ENCODE data around the gene EPHA10. TPM values are rescaled to one million over a fixed set of nuclear protein-coding genes. Genes with fewer than 3 reads are reported as not detected.

EPHA10 gene
- total and polyA plus RNA-seq, 4 donors, result under 0.01 to 0.09 (median 0.03) TPM; not detected in 1

DNA sequence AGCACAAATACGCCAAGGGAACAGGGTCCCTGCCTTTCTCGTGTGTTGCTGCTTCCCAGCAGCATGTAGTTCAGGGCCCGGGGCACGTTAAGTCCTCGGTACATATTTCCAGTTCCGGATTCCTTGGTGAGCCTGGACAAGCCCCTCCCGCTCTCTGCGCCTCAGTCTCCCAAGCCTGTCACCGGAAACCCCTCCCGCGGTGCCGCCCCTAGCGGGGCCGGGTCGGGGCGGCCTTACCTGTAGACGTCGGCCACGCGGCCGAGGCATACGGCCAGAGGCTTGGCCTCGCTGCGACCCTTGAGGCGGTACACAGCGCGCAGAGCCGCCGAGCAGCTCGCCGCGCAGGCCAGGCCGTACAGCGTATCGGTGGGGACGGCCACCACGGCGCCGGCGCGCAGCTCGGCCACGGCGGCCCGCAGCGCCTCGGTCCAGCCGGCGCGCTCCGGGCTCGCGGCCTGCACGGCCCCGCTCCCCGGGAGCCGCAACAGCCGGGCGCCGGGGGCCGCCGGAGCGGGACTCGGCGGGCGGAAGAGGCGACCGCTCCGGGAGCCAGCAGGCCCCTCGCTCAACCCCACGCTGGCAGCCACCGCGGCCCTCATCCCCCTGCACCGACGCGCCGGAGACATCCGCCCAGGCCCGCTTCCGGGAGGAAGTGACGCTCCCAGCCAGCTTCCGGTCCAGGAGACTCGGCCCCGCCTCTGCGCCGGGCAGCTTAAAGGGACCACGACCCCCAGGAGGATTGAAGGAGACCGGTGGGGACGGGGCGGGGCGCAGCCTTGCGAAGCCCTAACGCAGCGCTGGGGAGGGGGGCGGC is 42.8 kb upstream of the EPHA10 start, which contains the start of the genes C1orf122 and YRDC:
C1orf122 (plus strand) TSS at position 236 of the 814 bp plus-strand sequence. CDS start 615 bp downstream, outside the sequence.
YRDC (minus strand) TSS at position 654 of the 814 bp plus-strand sequence; CDS start at position 626, 28 bp downstream.
- H3K4me3 ChIP-seq (ENCODE audit: low read depth in 1 of 3, low read length in 3 of 3), result peak within 1 kb of the TSS; percentile 61 to 90 (median 86)

DNA sequence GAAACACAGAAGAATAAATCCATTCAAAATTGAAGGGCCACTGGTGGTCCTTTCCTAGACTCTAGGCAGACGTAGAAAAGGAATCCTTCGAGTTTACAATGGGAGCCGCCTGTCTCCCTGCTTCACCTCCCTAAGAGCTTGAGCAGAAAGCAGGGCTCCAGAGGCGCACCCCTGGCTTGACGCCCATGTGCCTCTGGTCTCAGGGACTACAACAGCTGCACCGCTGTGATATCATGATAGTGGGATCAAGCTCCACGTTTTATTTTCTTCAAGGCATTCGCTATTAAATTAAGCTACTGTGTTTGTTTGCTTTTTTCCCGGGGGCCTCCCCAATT is 42.3 kb upstream of the EPHA10 start:
- Histone ChIP-seq H3K27me3 (ENCODE audit: control insufficient read depth in 4 of 4, insufficient read depth in 4 of 4, low read length in 3 of 4) (no peaks in the 10 kb centered on the region), H3K9ac (ENCODE audit: low read depth in 1 of 2, low read length in 2 of 2) (peak overlapping the region; percentile 47 to 94), H3K4me1 (ENCODE audit: control insufficient read depth in 4 of 4, insufficient read depth in 4 of 4, low read length in 3 of 4) (peaks cover 6 to 24% (median 20%) of the 10 kb centered on the region in 4 donors), H3K36me3 (ENCODE audit: control insufficient read depth in 4 of 4, insufficient read depth in 3 of 4, low read depth in 1 of 4, low read length in 3 of 4) (peaks cover 12 to 39% (median 31%) of the 10 kb centered on the region in 4 donors), H3K27ac (ENCODE audit: low read depth in 1 of 2, low read length in 2 of 2) (peak overlapping the region; percentile 42 to 75), H3K9me3 (ENCODE audit: control insufficient read depth in 4 of 4, low read length in 3 of 4) (no peaks in the 10 kb centered on the region), H3K4me3 (ENCODE audit: low read depth in 1 of 3, low read length in 3 of 3) (peak overlapping the region; percentile 61 to 90 (median 86))
- 19% methylated on average over 9 of the region's 9 CpGs for WGBS
- DNase-seq (ENCODE audit: low spot score), result peak; percentile 52
- TF ChIP-seq HNF4G (IDR thresholded peaks at IDR 0.05), result no peak
- no peak for TF ChIP-seq SP1 (IDR thresholded peaks at IDR 0.05)
- no peak for TF ChIP-seq NR2F2 (IDR thresholded peaks at IDR 0.05)
- TF ChIP-seq FOXA2 (IDR thresholded peaks at IDR 0.05), result no peak
- TF ChIP-seq TAF1 (conservative IDR thresholded peaks at IDR 0.05), result no peak
- TF ChIP-seq FOXA1 (IDR thresholded peaks at IDR 0.05), result no peak
- TF ChIP-seq, protein P1, sequence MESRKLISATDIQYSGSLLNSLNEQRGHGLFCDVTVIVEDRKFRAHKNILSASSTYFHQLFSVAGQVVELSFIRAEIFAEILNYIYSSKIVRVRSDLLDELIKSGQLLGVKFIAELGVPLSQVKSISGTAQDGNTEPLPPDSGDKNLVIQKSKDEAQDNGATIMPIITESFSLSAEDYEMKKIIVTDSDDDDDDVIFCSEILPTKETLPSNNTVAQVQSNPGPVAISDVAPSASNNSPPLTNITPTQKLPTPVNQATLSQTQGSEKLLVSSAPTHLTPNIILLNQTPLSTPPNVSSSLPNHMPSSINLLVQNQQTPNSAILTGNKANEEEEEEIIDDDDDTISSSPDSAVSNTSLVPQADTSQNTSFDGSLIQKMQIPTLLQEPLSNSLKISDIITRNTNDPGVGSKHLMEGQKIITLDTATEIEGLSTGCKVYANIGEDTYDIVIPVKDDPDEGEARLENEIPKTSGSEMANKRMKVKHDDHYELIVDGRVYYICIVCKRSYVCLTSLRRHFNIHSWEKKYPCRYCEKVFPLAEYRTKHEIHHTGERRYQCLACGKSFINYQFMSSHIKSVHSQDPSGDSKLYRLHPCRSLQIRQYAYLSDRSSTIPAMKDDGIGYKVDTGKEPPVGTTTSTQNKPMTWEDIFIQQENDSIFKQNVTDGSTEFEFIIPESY (IDR thresholded peaks at IDR 0.05), result no peak
- no peak for TF ChIP-seq RXRA (IDR thresholded peaks at IDR 0.05)
- TF ChIP-seq, protein P2, sequence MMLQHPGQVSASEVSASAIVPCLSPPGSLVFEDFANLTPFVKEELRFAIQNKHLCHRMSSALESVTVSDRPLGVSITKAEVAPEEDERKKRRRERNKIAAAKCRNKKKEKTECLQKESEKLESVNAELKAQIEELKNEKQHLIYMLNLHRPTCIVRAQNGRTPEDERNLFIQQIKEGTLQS (IDR thresholded peaks at IDR 0.05), result no peak
- TF ChIP-seq JUND (IDR thresholded peaks at IDR 0.05), result no peak
- no peak for TF ChIP-seq GABPA (IDR thresholded peaks at IDR 0.05 in 1 of 2, conservative IDR thresholded peaks at IDR 0.05 in 1 of 2)
- TF ChIP-seq, protein P3, sequence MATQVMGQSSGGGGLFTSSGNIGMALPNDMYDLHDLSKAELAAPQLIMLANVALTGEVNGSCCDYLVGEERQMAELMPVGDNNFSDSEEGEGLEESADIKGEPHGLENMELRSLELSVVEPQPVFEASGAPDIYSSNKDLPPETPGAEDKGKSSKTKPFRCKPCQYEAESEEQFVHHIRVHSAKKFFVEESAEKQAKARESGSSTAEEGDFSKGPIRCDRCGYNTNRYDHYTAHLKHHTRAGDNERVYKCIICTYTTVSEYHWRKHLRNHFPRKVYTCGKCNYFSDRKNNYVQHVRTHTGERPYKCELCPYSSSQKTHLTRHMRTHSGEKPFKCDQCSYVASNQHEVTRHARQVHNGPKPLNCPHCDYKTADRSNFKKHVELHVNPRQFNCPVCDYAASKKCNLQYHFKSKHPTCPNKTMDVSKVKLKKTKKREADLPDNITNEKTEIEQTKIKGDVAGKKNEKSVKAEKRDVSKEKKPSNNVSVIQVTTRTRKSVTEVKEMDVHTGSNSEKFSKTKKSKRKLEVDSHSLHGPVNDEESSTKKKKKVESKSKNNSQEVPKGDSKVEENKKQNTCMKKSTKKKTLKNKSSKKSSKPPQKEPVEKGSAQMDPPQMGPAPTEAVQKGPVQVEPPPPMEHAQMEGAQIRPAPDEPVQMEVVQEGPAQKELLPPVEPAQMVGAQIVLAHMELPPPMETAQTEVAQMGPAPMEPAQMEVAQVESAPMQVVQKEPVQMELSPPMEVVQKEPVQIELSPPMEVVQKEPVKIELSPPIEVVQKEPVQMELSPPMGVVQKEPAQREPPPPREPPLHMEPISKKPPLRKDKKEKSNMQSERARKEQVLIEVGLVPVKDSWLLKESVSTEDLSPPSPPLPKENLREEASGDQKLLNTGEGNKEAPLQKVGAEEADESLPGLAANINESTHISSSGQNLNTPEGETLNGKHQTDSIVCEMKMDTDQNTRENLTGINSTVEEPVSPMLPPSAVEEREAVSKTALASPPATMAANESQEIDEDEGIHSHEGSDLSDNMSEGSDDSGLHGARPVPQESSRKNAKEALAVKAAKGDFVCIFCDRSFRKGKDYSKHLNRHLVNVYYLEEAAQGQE (IDR thresholded peaks at IDR 0.05), result no peak

More for the DNA sequence above, 42.8 kb upstream of the EPHA10 start, which contains the start of the genes C1orf122 and YRDC:
- TF ChIP-seq, protein P4, sequence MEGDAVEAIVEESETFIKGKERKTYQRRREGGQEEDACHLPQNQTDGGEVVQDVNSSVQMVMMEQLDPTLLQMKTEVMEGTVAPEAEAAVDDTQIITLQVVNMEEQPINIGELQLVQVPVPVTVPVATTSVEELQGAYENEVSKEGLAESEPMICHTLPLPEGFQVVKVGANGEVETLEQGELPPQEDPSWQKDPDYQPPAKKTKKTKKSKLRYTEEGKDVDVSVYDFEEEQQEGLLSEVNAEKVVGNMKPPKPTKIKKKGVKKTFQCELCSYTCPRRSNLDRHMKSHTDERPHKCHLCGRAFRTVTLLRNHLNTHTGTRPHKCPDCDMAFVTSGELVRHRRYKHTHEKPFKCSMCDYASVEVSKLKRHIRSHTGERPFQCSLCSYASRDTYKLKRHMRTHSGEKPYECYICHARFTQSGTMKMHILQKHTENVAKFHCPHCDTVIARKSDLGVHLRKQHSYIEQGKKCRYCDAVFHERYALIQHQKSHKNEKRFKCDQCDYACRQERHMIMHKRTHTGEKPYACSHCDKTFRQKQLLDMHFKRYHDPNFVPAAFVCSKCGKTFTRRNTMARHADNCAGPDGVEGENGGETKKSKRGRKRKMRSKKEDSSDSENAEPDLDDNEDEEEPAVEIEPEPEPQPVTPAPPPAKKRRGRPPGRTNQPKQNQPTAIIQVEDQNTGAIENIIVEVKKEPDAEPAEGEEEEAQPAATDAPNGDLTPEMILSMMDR (IDR thresholded peaks at IDR 0.05; ENCODE audit: low read depth, low read length, missing input control), result no peak
- TF ChIP-seq GABPA (IDR thresholded peaks at IDR 0.05 in 1 of 2, conservative IDR thresholded peaks at IDR 0.05 in 1 of 2) (peak; percentile 80 to 92), HNF4G (IDR thresholded peaks at IDR 0.05) (no peak), RXRA (IDR thresholded peaks at IDR 0.05) (peak in 1 of 2 donors; percentile 13), NR2F2 (IDR thresholded peaks at IDR 0.05) (no peak), HNF4A (conservative IDR thresholded peaks at IDR 0.05) (peak in 1 of 2 donors; percentile 14)
- TF ChIP-seq, protein P3 (IDR thresholded peaks at IDR 0.05), result peak; percentile 17
- H3K9me3 ChIP-seq (ENCODE audit: control insufficient read depth in 4 of 4, low read length in 3 of 4), result no peaks in the 10 kb centered on the region
- WGBS, result under 1% methylated on average over 95 of the region's 95 CpGs
- H3K27ac ChIP-seq (ENCODE audit: low read depth in 1 of 2, low read length in 2 of 2), result peak within 1 kb of the TSS; percentile 75 to 84
- peak within 1 kb of the TSS; percentile 60 to 94 for H3K9ac ChIP-seq (ENCODE audit: low read depth in 1 of 2, low read length in 2 of 2)
- DNase-seq (ENCODE audit: low spot score), result peak; percentile 93
- peaks cover 12 to 34% (median 28%) of the 10 kb centered on the region in 4 donors for H3K36me3 ChIP-seq (ENCODE audit: control insufficient read depth in 4 of 4, insufficient read depth in 3 of 4, low read depth in 1 of 4, low read length in 3 of 4)
- no peaks in the 10 kb centered on the region for H3K27me3 ChIP-seq (ENCODE audit: control insufficient read depth in 4 of 4, insufficient read depth in 4 of 4, low read length in 3 of 4)
- H3K4me1 ChIP-seq (ENCODE audit: control insufficient read depth in 4 of 4, insufficient read depth in 4 of 4, low read length in 3 of 4), result peaks cover 6 to 24% (median 20%) of the 10 kb centered on the region in 4 donors

Data from liver (tissue), 9 donors.